HL-60 (cell line): Measurements from ENCODE around the gene ZBTB32.

Source experiments
- DNase-seq, 2 experiments: peaks; one replicate each; pipeline ENCODE4 v3.0.0-alpha.2; 2010 to 2020; ENCODE audit warnings: low read depth in 1 of 2, low spot score in 1 of 2
- H3K27ac ChIP-seq: fragments of 250-450 bp; sonication (Bioruptor Pico); replicated peaks from 2 replicates; pipeline ENCODE4 v1.5.1; 2020; ENCODE audit warnings: mild to moderate bottlenecking, moderate library complexity
- H3K27me3 ChIP-seq: fragments of 250-450 bp; sonication (Bioruptor Pico); 2 replicates; pipeline ENCODE4 v1.5.1; 2021; ENCODE audit warnings: mild to moderate bottlenecking, moderate library complexity; ENCODE audit not compliant: insufficient read depth, poor library complexity, severe bottlenecking
- H3K4me3 ChIP-seq: replicated peaks from 2 replicates; pipeline ENCODE4 v1.5.1; 2011; ENCODE audit warnings: mild to moderate bottlenecking, control low read depth, low read length; ENCODE audit not compliant: insufficient read depth
- CTCF ChIP-seq: IDR thresholded peaks from one replicate; pipeline ENCODE4 v1.5.1; 2011; ENCODE audit warnings: low read length, control low read depth, inconsistent platforms; ENCODE audit not compliant: insufficient read depth
- GABPA ChIP-seq: IDR thresholded peaks from 2 replicates; pipeline ENCODE4 v1.6.1; 2012; ENCODE audit warnings: low read depth
- POLR2AphosphoS5 ChIP-seq: IDR thresholded peaks from 2 replicates; pipeline ENCODE4 v1.6.1; 2012; ENCODE audit warnings: low read depth
- REST ChIP-seq: IDR thresholded peaks from 2 replicates; pipeline ENCODE4 v1.6.1; 2012; ENCODE audit warnings: low read depth; ENCODE audit not compliant: insufficient replicate concordance
- SPI1 ChIP-seq: IDR thresholded peaks from 2 replicates; pipeline ENCODE4 v1.6.1; 2012; ENCODE audit warnings: low read depth, mild to moderate bottlenecking, borderline replicate concordance

Gene ZBTB32

GRCh38 chr19:35756377-35757230, 52.2 kb downstream of the ZBTB32 start, which contains the start of gene HSPB6:
Gene HSPB6, minus strand, starts transcription at chr19:35757029. Its CDS starts 21 bp downstream, at chr19:35757008.
- peak within 1 kb of the TSS; percentile 96 for H3K27ac ChIP-seq
- no peaks in the 10 kb centered on the region for H3K27me3 ChIP-seq
- H3K4me3 ChIP-seq: peak within 1 kb of the TSS; percentile 48
- no peak for DNase-seq
- TF ChIP-seq GABPA (no peak), SPI1 (no peak), POLR2AphosphoS5 (no peak), REST (no peak), CTCF (no peak)

- DNase-seq: no peak
- Histone ChIP-seq H3K27me3 (no peaks in the 10 kb centered on the region), H3K4me3 (peak overlapping the region; percentile 48), H3K27ac (peak overlapping the region; percentile 96)
- no peak for TF ChIP-seq REST
- no peak for TF ChIP-seq POLR2AphosphoS5
- TF ChIP-seq GABPA: no peak
- no peak for TF ChIP-seq CTCF
- no peak for TF ChIP-seq SPI1
Measured at GRCh38 chr19:35757231-35757748, 52.9 kb downstream of the ZBTB32 start.

- Histone ChIP-seq H3K27me3 (no peaks in the 10 kb centered on the region), H3K4me3 (peak within 1 kb of the TSS; percentile 88), H3K27ac (peak within 1 kb of the TSS; percentile 96)
- TF ChIP-seq SPI1: no peak
- no peak for TF ChIP-seq CTCF
- TF ChIP-seq REST: no peak
- TF ChIP-seq POLR2AphosphoS5: peak; percentile 77
- TF ChIP-seq GABPA: peak; percentile 52; the same call in 1 of the 2 replicates
- peak; percentile 99 to 100 for DNase-seq
Measured at GRCh38 chr19:35757749-35758608, 53.6 kb downstream of the ZBTB32 start, which contains the start of gene PROSER3. Gene PROSER3, plus strand, starts transcription at chr19:35758176. Its CDS starts 40 bp downstream, at chr19:35758216.
